Neural progenitor cell (in vitro differentiated cells): ENCODE results near the gene OR4F15. TPM values are rescaled to one million over a fixed set of nuclear protein-coding genes. Genes with fewer than 3 reads are reported as not detected.
"Not testable (repeated sequence)": the region's sequence is repeated elsewhere in the genome, so short reads cannot be mapped to it uniquely, and the experiment has no call there.

Experiments
- DNase-seq: peaks from one replicate; pipeline ENCODE4 v3.0.0-alpha.2; 2016; ENCODE audit warnings: low spot score
- H2AFZ ChIP-seq: fragments of 200-600 bp; sonication (generic); replicated peaks from 2 replicates; pipeline ENCODE4 v1.6.1; 2016; ENCODE audit warnings: antibody characterized with exemption
- H3F3A ChIP-seq: fragments of 200-600 bp; sonication (generic); 2 replicates; pipeline ENCODE4 v1.6.1; 2016; ENCODE audit warnings: antibody characterized with exemption, low read depth
- H3K27ac ChIP-seq: fragments of 200-600 bp; sonication (generic); 2 replicates; pipeline ENCODE4 v1.5.1; 2016; ENCODE audit warnings: mild to moderate bottlenecking
- H3K27me3 ChIP-seq: fragments of 200-600 bp; sonication (generic); 2 replicates; pipeline ENCODE4 v1.6.1; 2016; ENCODE audit warnings: mild to moderate bottlenecking, moderate library complexity
- H3K36me3 ChIP-seq: fragments of 200-600 bp; sonication (generic); 2 replicates; pipeline ENCODE4 v1.5.1; 2016
- H3K4me1 ChIP-seq: fragments of 200-600 bp; sonication (generic); 2 replicates; pipeline ENCODE4 v1.6.1; 2016; ENCODE audit warnings: mixed run types
- H3K4me2 ChIP-seq: fragments of 200-600 bp; sonication (generic); 2 replicates; pipeline ENCODE4 v1.6.1; 2016
- H3K4me3 ChIP-seq: fragments of 200-600 bp; sonication (generic); 2 replicates; pipeline ENCODE4 v1.5.1; 2016
- H3K79me2 ChIP-seq: fragments of 200-600 bp; sonication (generic); 2 replicates; pipeline ENCODE4 v1.6.1; 2016; ENCODE audit warnings: low read depth
- H3K9ac ChIP-seq: fragments of 200-600 bp; sonication (generic); 2 replicates; pipeline ENCODE4 v1.6.1; 2016
- H3K9me3 ChIP-seq: fragments of 200-600 bp; sonication (generic); 2 replicates; pipeline ENCODE4 v1.5.1; 2016; ENCODE audit warnings: low read depth
- H4K20me1 ChIP-seq: fragments of 200-600 bp; sonication (generic); 2 replicates; pipeline ENCODE4 v1.6.1; 2016; ENCODE audit warnings: low read depth
- H3K27ac Mint-ChIP-seq: 3 replicates; pipeline ENCODE4 v1.8.0; 2021; ENCODE audit warnings: mixed read lengths
- H3K27me3 Mint-ChIP-seq: 2 replicates; pipeline ENCODE4 v1.8.0; 2022; ENCODE audit warnings: low read depth, mild to moderate bottlenecking, inconsistent platforms, moderate library complexity, mixed read lengths; ENCODE audit not compliant: insufficient read depth
- H3K36me3 Mint-ChIP-seq: 3 replicates; pipeline ENCODE4 v1.8.0; 2021; ENCODE audit warnings: mixed read lengths
- H3K4me1 Mint-ChIP-seq: 3 replicates; pipeline ENCODE4 v1.8.0; 2021; ENCODE audit warnings: mixed read lengths
- H3K4me3 Mint-ChIP-seq: 3 replicates; pipeline ENCODE4 v1.8.0; 2021; ENCODE audit warnings: mild to moderate bottlenecking, moderate library complexity, mixed read lengths
- H3K9me3 Mint-ChIP-seq: 3 replicates; pipeline ENCODE4 v1.8.0; 2020; ENCODE audit warnings: mixed read lengths
- EZH2 ChIP-seq: fragments of 200-600 bp; sonication (generic); IDR thresholded peaks from 2 replicates; pipeline ENCODE4 v1.6.1; 2017; ENCODE audit warnings: antibody characterized with exemption, mild to moderate bottlenecking, moderate library complexity
- EZH2phosphoT487 ChIP-seq: fragments of 200-600 bp; sonication (generic); IDR thresholded peaks from 2 replicates; pipeline ENCODE4 v1.6.1; 2017; ENCODE audit warnings: antibody characterized with exemption
- total RNA-seq: library from RNA; depleted of rRNA; stranded (reverse); fragments of >200 nt; gene quantifications from 2 replicates; pipeline ENCODE4 v1.2.3, GENCODE V29; 2015; ENCODE audit warnings: low replicate concordance
- TF ChIP-seq, protein P1 (sequence below): fragments of 200-600 bp; sonication (generic); IDR thresholded peaks from 2 replicates; pipeline ENCODE4 v1.5.1; 2017; ENCODE audit warnings: antibody characterized with exemption, mild to moderate bottlenecking

Gene OR4F15
- total RNA-seq, 1 donor from 2014 or later: not detected

DNA sequence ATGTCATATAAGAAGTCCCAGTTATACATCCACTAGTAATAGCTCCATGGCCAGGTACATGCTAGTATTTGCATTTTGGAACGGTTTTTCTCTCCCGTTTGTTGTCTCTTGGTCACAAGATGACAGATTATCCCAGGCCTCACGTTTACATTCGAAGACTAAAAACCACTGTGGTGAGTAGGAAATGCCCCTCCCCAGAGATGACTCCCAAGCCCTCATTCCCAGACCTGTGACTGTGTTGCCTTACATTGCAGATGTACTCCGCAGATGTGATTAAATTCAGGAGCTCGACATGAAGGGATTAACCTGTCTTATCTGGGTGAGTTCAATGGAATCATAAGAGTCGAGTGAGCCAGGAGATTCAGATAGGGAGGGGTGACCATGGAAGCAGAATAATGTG is 18.0 kb upstream of the OR4F15 start:
- H3K36me3 Mint-ChIP-seq: not testable (repeated sequence)

DNA sequence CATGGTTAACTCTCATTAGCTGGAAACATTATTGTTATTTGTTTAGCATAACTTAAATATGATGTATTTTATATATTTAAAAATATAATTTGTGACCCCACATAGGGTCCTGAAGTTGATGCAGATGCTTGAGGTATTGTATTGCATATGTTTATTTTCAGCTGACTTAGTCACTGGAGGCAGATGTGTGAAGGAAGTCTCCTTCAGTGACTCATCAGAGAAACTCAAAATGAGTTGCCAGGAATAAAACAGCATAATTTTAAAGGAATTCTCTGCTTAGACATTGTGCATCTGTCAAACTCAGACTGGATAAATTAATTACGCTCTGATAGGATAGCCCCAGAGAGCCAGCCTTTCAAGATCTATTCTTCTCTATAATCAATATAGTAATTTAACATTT is 16.5 kb upstream of the OR4F15 start:
- H3K4me2 ChIP-seq: no peak overlapping the region
- no peak for TF ChIP-seq EZH2
- H2AFZ ChIP-seq: no peak overlapping the region
- H3K9me3 ChIP-seq: no peaks in the 10 kb centered on the region
- no peaks in the 10 kb centered on the region for H3K27me3 ChIP-seq
- no peak overlapping the region for H3K27ac ChIP-seq
- no peaks in the 10 kb centered on the region for H3K79me2 ChIP-seq
- H3K36me3 ChIP-seq: no peaks in the 10 kb centered on the region
- H3K27me3 Mint-ChIP-seq: peaks cover 2% of the 10 kb centered on the region
- no peaks in the 10 kb centered on the region for H3F3A ChIP-seq
- no peak overlapping the region for H3K4me3 ChIP-seq
- H3K9me3 Mint-ChIP-seq: no peaks in the 10 kb centered on the region
- peaks cover 4% of the 10 kb centered on the region for H3K4me1 Mint-ChIP-seq
- H3K9ac ChIP-seq: no peak overlapping the region
- H3K4me3 Mint-ChIP-seq: no peak overlapping the region
- H3K36me3 Mint-ChIP-seq: no peaks in the 10 kb centered on the region
- H3K4me1 ChIP-seq: no peaks in the 10 kb centered on the region
- no peak for DNase-seq
- no peaks in the 10 kb centered on the region for H4K20me1 ChIP-seq
- H3K27ac Mint-ChIP-seq: no peak overlapping the region

More for the DNA sequence above, 18.0 kb upstream of the OR4F15 start:
- H3K4me2 ChIP-seq, H3K79me2 ChIP-seq, H3K4me1 Mint-ChIP-seq, H2AFZ ChIP-seq, H3K9ac ChIP-seq, H3K36me3 ChIP-seq, DNase-seq, H3F3A ChIP-seq, H3K27ac ChIP-seq, H3K9me3 ChIP-seq, H3K27me3 Mint-ChIP-seq, H3K4me3 Mint-ChIP-seq, H4K20me1 ChIP-seq, H3K27ac Mint-ChIP-seq, H3K4me1 ChIP-seq, H3K27me3 ChIP-seq, H3K4me3 ChIP-seq, H3K9me3 Mint-ChIP-seq: not testable (repeated sequence)

DNA sequence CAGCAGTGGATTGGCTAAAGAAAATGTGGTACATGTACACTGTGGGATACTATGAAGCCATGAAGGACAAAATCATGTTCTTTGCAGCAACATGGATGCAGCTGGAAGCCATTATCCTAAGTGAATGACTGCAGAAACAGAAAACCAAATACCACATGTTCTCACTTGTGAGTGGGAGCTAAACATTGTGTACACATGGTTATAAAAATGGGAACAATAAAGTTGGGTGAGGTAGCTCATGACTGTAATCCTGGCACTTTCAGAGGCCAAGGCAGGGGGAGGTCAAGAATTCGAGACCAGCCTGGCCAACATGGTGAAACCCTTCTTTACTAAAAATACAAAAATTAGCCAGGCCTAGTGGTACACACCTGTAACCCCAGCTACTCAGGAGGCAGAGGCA is 12.3 kb upstream of the OR4F15 start:
- no peak overlapping the region for H3K4me2 ChIP-seq
- no peak overlapping the region for H3K9ac ChIP-seq
- H3K4me3 ChIP-seq: no peak overlapping the region
- H3K4me1 ChIP-seq: no peaks in the 10 kb centered on the region
- H4K20me1 ChIP-seq: no peaks in the 10 kb centered on the region
- no peaks in the 10 kb centered on the region for H3K9me3 ChIP-seq
- no peak for DNase-seq
- no peaks in the 10 kb centered on the region for H3K36me3 Mint-ChIP-seq
- H3K27me3 Mint-ChIP-seq: peaks cover 2% of the 10 kb centered on the region
- H3K79me2 ChIP-seq: no peaks in the 10 kb centered on the region
- H3K36me3 ChIP-seq: no peaks in the 10 kb centered on the region
- H3K4me1 Mint-ChIP-seq: no peaks in the 10 kb centered on the region
- H3K9me3 Mint-ChIP-seq: no peaks in the 10 kb centered on the region
- H3K27ac ChIP-seq: no peak overlapping the region
- no peak overlapping the region for H2AFZ ChIP-seq
- H3K27ac Mint-ChIP-seq: no peak overlapping the region
- H3F3A ChIP-seq: no peaks in the 10 kb centered on the region
- no peak overlapping the region for H3K4me3 Mint-ChIP-seq
- no peaks in the 10 kb centered on the region for H3K27me3 ChIP-seq
- TF ChIP-seq, protein P1, sequence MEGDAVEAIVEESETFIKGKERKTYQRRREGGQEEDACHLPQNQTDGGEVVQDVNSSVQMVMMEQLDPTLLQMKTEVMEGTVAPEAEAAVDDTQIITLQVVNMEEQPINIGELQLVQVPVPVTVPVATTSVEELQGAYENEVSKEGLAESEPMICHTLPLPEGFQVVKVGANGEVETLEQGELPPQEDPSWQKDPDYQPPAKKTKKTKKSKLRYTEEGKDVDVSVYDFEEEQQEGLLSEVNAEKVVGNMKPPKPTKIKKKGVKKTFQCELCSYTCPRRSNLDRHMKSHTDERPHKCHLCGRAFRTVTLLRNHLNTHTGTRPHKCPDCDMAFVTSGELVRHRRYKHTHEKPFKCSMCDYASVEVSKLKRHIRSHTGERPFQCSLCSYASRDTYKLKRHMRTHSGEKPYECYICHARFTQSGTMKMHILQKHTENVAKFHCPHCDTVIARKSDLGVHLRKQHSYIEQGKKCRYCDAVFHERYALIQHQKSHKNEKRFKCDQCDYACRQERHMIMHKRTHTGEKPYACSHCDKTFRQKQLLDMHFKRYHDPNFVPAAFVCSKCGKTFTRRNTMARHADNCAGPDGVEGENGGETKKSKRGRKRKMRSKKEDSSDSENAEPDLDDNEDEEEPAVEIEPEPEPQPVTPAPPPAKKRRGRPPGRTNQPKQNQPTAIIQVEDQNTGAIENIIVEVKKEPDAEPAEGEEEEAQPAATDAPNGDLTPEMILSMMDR: no peak
- TF ChIP-seq EZH2 (no peak), EZH2phosphoT487 (no peak)

DNA sequence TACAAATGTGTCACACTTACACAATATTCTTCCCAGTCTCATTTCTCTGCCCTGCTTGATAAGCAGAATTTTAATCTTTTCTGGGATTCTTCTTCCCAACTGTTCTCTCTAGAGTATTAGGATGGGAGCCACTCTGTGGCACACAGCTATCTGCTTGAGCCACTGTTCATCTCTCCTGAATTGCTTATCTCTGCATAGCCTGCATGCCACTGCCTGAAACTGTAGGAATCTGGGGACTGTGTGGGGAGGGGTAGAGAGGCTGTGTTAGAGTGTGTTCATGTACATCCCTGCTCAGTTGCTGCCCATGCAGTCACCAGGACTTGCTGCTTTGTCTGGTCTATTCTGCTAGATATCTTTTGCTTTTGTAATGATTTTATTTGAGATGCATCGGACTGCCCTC is 11.0 kb upstream of the OR4F15 start:
- Mint-ChIP-seq H3K27me3 (peaks cover 2% of the 10 kb centered on the region), H3K4me1 (no peaks in the 10 kb centered on the region)
- TF ChIP-seq EZH2phosphoT487 (no peak), EZH2 (no peak)

DNA sequence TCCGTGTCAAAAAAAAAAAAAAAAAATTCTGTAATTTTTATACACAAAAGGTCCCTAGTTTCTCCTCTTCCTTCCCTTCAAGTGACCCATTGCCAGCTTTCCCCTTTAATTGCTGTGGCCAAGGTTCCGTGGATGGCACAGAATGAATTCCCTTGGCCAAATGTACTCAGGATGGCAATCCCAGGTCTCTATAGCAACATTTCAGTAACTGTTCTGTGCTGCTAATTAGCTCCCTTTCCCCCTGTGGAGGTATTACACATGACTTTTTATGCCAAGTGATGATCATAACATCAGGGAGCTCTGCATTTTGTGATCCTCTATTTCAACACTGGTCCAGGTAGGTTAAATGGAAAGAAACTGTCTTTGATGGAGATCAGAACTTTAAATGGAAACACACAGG is 8.8 kb upstream of the OR4F15 start, which contains the start of gene OR4F6:
TSS of gene OR4F6 (plus strand) at position 301 of the 400 bp plus-strand sequence. CDS start 2,211 bp downstream, outside the sequence.
- H3K4me3 Mint-ChIP-seq: no peak within 1 kb of the TSS

More for the DNA sequence above, 11.0 kb upstream of the OR4F15 start:
- Histone ChIP-seq H3K9ac (no peak overlapping the region), H3K9me3 (no peaks in the 10 kb centered on the region), H3F3A (no peaks in the 10 kb centered on the region), H3K4me2 (no peak overlapping the region), H3K36me3 (no peaks in the 10 kb centered on the region), H3K27ac (no peak overlapping the region), H4K20me1 (no peaks in the 10 kb centered on the region), H3K4me3 (no peak overlapping the region), H2AFZ (no peak overlapping the region), H3K4me1 (no peaks in the 10 kb centered on the region), H3K27me3 (no peaks in the 10 kb centered on the region), H3K79me2 (no peaks in the 10 kb centered on the region)
- no peaks in the 10 kb centered on the region for H3K9me3 Mint-ChIP-seq
- no peaks in the 10 kb centered on the region for H3K36me3 Mint-ChIP-seq
- no peak for DNase-seq
- no peak overlapping the region for H3K4me3 Mint-ChIP-seq
- H3K27ac Mint-ChIP-seq: no peak overlapping the region

More for the DNA sequence above, 8.8 kb upstream of the OR4F15 start, which contains the start of gene OR4F6:
- H3K27ac Mint-ChIP-seq: no peak within 1 kb of the TSS
- Histone ChIP-seq H3K4me2 (no peak within 1 kb of the TSS), H3K4me3 (no peak within 1 kb of the TSS), H3F3A (no peaks in the 10 kb centered on the region), H3K4me1 (no peaks in the 10 kb centered on the region), H3K79me2 (no peaks in the 10 kb centered on the region), H3K27me3 (no peaks in the 10 kb centered on the region), H3K9me3 (no peaks in the 10 kb centered on the region), H4K20me1 (no peaks in the 10 kb centered on the region), H3K27ac (no peak within 1 kb of the TSS), H2AFZ (no peak within 1 kb of the TSS), H3K9ac (no peak within 1 kb of the TSS), H3K36me3 (no peaks in the 10 kb centered on the region)
- no peaks in the 10 kb centered on the region for H3K9me3 Mint-ChIP-seq
- DNase-seq: no peak
- H3K36me3 Mint-ChIP-seq: no peaks in the 10 kb centered on the region
- no peaks in the 10 kb centered on the region for H3K4me1 Mint-ChIP-seq
- H3K27me3 Mint-ChIP-seq: no peaks in the 10 kb centered on the region
- TF ChIP-seq EZH2phosphoT487 (no peak), EZH2 (no peak)
- TF ChIP-seq, protein P1: no peak
